ENCODE measurements around the gene PPT2.

DNA sequence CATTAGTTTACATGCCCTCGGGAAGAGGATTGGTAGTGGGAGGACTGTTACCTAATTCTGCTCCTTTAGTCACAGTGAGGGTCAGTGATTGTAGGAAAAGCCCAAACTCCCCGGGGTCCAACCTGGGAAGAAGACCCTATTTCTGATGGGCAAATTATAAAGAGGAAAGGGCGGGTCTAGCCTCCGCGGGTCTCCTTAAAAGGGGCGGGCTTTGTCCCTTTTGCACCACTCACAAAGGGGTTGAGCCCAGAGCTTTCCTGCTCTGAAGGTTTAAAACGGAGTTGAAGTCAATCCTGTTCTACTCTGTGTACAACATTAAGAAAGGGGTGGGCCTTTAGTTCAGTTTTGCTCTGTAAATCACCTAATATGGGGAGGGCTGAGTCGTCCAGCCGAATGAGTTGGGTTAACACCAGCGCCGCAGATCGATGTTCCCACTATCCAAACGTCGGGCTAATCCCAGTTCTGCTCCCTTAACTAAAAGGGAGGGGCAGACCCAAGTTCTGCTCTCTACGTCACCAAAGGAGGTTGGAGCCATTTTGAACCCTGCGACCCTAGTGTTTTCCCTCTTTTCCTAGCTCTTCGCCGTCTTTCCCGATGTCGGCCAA is 23.3 kb downstream of the PPT2 start:
- TF ChIP-seq, protein P1, sequence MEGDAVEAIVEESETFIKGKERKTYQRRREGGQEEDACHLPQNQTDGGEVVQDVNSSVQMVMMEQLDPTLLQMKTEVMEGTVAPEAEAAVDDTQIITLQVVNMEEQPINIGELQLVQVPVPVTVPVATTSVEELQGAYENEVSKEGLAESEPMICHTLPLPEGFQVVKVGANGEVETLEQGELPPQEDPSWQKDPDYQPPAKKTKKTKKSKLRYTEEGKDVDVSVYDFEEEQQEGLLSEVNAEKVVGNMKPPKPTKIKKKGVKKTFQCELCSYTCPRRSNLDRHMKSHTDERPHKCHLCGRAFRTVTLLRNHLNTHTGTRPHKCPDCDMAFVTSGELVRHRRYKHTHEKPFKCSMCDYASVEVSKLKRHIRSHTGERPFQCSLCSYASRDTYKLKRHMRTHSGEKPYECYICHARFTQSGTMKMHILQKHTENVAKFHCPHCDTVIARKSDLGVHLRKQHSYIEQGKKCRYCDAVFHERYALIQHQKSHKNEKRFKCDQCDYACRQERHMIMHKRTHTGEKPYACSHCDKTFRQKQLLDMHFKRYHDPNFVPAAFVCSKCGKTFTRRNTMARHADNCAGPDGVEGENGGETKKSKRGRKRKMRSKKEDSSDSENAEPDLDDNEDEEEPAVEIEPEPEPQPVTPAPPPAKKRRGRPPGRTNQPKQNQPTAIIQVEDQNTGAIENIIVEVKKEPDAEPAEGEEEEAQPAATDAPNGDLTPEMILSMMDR (IDR thresholded peaks at IDR 0.05), result no peak
- peak; percentile 35 for TF ChIP-seq POLR2A (IDR thresholded peaks at IDR 0.05)

Data from right lobe of liver (tissue), 4 donors.